Choroid plexus epithelial cell (primary cell): Measurements from ENCODE around the gene DBX2.
"Not testable (repeated sequence)": the region's sequence is repeated elsewhere in the genome, so short reads cannot be mapped to it uniquely, and the experiment has no call there.

ENCODE experiments used
- DNase-seq: peaks from one replicate; pipeline ENCODE4 v3.0.0-alpha.2; 2010; ENCODE audit warnings: low read depth
- H3K4me3 ChIP-seq: 2 replicates; pipeline ENCODE4 v1.5.1; 2011; ENCODE audit warnings: low read depth, mild to moderate bottlenecking, control low read depth, low read length, moderate library complexity
- CTCF ChIP-seq: conservative IDR thresholded peaks from 2 replicates; pipeline ENCODE4 v1.5.1; 2011; ENCODE audit warnings: low read depth, mild to moderate bottlenecking, control low read depth, inconsistent platforms, low read length, moderate library complexity

The DBX2 gene

GRCh38 chr12:45010059-45010458 is 40.8 kb downstream of the DBX2 start:
- TF ChIP-seq CTCF: no peak
- DNase-seq: no peak
- H3K4me3 ChIP-seq: no peak overlapping the region

- no peak overlapping the region for H3K4me3 ChIP-seq
- no peak for DNase-seq
- TF ChIP-seq CTCF: no peak
These were observed 42.7 kb downstream of the DBX2 start for GRCh38 chr12:45008211-45008610.

- no peak for DNase-seq
- H3K4me3 ChIP-seq: no peak overlapping the region
- TF ChIP-seq CTCF: no peak
These were observed 51.5 kb downstream of the DBX2 start for GRCh38 chr12:44999355-44999754.

GRCh38 chr12:44993161-44993560 is 57.7 kb downstream of the DBX2 start:
- TF ChIP-seq CTCF: no peak
- DNase-seq: no peak
- no peak overlapping the region for H3K4me3 ChIP-seq

GRCh38 chr12:44984863-44985262 is 66.0 kb downstream of the DBX2 start:
- H3K4me3 ChIP-seq, DNase-seq: not testable (repeated sequence)

- DNase-seq: no peak
- TF ChIP-seq CTCF: no peak
These were observed 71.0 kb downstream of the DBX2 start for GRCh38 chr12:44979918-44980317.

GRCh38 chr12:44976246-44976645 is 74.7 kb downstream of the DBX2 start:
- no peak for TF ChIP-seq CTCF
- no peak for DNase-seq
- no peak overlapping the region for H3K4me3 ChIP-seq

More at GRCh38 chr12:44979918-44980317, 71.0 kb downstream of the DBX2 start:
- H3K4me3 ChIP-seq: no peak overlapping the region

- TF ChIP-seq CTCF: peak; percentile 37
- peak; percentile 2 for DNase-seq
These were observed 78.0 kb downstream of the DBX2 start for GRCh38 chr12:44972746-44973421.

More at GRCh38 chr12:44972746-44973421, 78.0 kb downstream of the DBX2 start:
- no peak overlapping the region for H3K4me3 ChIP-seq
